CD8-positive, alpha-beta memory T cell (primary cell): ENCODE data around the gene AP5B1. TPM values are rescaled to one million over a fixed set of nuclear protein-coding genes. Genes with fewer than 3 reads are reported as not detected.
"Not testable (repeated sequence)": the region's sequence is repeated elsewhere in the genome, so short reads cannot be mapped to it uniquely, and the experiment has no call there.

Experiments
- CTCF ChIA-PET: fragments of 350-600 bp; sonication (Branson Sonifier 250); formaldehyde crosslinking; loops from one replicate; lab custom pipeline; 2021; ENCODE audit warnings: antibody characterized with exemption; lab: Charles Lee
- POLR2A ChIA-PET: fragments of 350-600 bp; sonication (Branson Sonifier 250); formaldehyde crosslinking; loops from one replicate; lab custom pipeline; 2021; ENCODE audit warnings: antibody characterized with exemption; lab: Charles Lee
- DNase-seq, 5 donors: peaks; one replicate each; pipeline versions ENCODE4 v3.0.0 to v3.0.0-alpha.2; 2020 to 2022; ENCODE audit warnings: mixed read lengths in 1 of 5
- H3K27ac ChIP-seq: one replicate; pipeline ENCODE4 v1.7.0; 2013; ENCODE audit warnings: low read depth, mild to moderate bottlenecking, low read length, moderate library complexity
- H3K27me3 ChIP-seq: 2 replicates; pipeline ENCODE4 v1.7.0; 2013; ENCODE audit warnings: low read length, mild to moderate bottlenecking; ENCODE audit not compliant: insufficient read depth, poor library complexity, severe bottlenecking
- H3K36me3 ChIP-seq: 2 replicates; pipeline ENCODE4 v1.7.0; 2013; ENCODE audit warnings: mild to moderate bottlenecking, low read length, moderate library complexity; ENCODE audit not compliant: insufficient read depth
- H3K4me1 ChIP-seq: 2 replicates; pipeline ENCODE4 v1.7.0; 2013; ENCODE audit warnings: mild to moderate bottlenecking, low read length, moderate library complexity; ENCODE audit not compliant: insufficient read depth
- H3K4me3 ChIP-seq: 2 replicates; pipeline ENCODE4 v1.7.0; 2013; ENCODE audit warnings: mild to moderate bottlenecking, low read length
- H3K9me3 ChIP-seq: 2 replicates; pipeline ENCODE4 v1.7.0; 2013; ENCODE audit warnings: mild to moderate bottlenecking, low read length
- H3K27ac Mint-ChIP-seq, 8 donors: one replicate each; pipeline ENCODE4 v1.8.0; 2020 to 2021; ENCODE audit warnings: mixed read lengths in 8 of 8, mild to moderate bottlenecking in 6 of 8, inconsistent platforms in 3 of 8, moderate library complexity in 3 of 8
- H3K27me3 Mint-ChIP-seq, 2 donors: one replicate each; pipeline ENCODE4 v1.8.0; 2020 to 2021; ENCODE audit warnings: mixed read lengths in 2 of 2, mild to moderate bottlenecking in 1 of 2, moderate library complexity in 1 of 2
- H3K36me3 Mint-ChIP-seq, 3 donors: one replicate each; pipeline ENCODE4 v1.8.0; 2020 to 2021; ENCODE audit warnings: mixed read lengths in 3 of 3, inconsistent platforms in 1 of 3, mild to moderate bottlenecking in 1 of 3
- H3K4me1 Mint-ChIP-seq, 3 donors: one replicate each; pipeline ENCODE4 v1.8.0; 2020 to 2021; ENCODE audit warnings: mixed read lengths in 3 of 3, inconsistent platforms in 1 of 3, mild to moderate bottlenecking in 1 of 3
- H3K4me3 Mint-ChIP-seq, 7 donors: one replicate each; pipeline ENCODE4 v1.8.0; 2020 to 2021; ENCODE audit warnings: mixed read lengths in 7 of 7, mild to moderate bottlenecking in 6 of 7, moderate library complexity in 4 of 7, inconsistent platforms in 2 of 7
- H3K9me3 Mint-ChIP-seq, 5 donors: one replicate each; pipeline ENCODE4 v1.8.0; 2020 to 2022; ENCODE audit warnings: mixed read lengths in 5 of 5, mild to moderate bottlenecking in 3 of 5, moderate library complexity in 2 of 5, inconsistent platforms in 1 of 5
- polyA plus RNA-seq: library from polyadenylated mRNA; unstranded; fragments of 300-500 nt; fragmentation: Illumina TruSeq; gene quantifications from one replicate; pipeline ENCODE4 v1.2.3, GENCODE V29; 2021
- total RNA-seq, 2 experiments: library from RNA; stranded (reverse); gene quantifications; one replicate each; pipeline ENCODE4 v1.2.3, GENCODE V29; 2021

AP5B1 gene
- total and polyA plus RNA-seq, 3 experiments from 2014 or later: 16.2 to 18.1 (median 17.4) TPM

DNA sequence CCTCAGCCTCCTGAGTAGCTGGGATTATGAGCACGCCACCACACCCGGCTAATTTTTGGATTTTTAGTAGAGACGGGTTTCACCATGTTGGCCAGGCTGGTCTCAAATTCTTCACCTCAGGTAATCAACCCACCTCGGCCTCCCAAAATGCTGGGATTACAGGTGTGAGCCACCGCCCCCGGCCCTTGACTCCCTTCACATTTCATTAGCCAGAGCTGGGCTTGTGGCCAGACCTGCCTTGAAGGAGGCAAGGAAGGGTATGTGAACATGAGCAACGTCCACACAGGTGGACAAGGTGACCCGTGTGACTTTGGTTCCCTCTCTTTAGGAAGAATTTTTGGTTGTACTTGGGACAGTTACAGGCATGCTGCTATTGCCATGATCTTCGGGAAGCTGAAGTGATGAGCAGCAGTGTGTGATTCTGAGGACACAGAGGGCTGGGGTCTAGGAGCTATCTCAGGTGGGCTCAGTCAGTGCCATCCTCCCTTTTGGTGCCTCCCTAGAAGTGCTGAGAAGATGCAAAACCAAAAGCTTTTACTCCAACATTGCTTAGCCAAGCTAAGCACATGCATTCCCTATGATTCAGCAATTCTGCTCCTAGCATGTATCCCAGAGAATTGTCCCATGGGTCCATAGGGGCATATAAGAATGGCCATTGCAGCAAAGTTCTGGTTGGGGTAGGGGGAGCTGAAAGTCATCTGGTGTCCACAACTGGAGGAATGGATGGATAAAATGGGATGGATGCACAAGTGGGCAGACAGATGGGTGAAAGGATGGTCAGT lies 6.1 kb downstream of the AP5B1 start:
- Histone ChIP-seq H3K9me3 (no peaks in the 10 kb centered on the region), H3K4me3 (no peak overlapping the region), H3K36me3 (no peaks in the 10 kb centered on the region), H3K4me1 (peaks cover 7% of the 10 kb centered on the region), H3K27ac (no peak overlapping the region), H3K27me3 (no peaks in the 10 kb centered on the region)
- Mint-ChIP-seq H3K27ac (peak overlapping the region in 2 of 8 donors; percentile 23 to 29), H3K4me3 (peak overlapping the region in 1 of 7 donors; percentile 9), H3K9me3 (no peaks in the 10 kb centered on the region), H3K36me3 (peaks cover 0 to 21% (median 0%) of the 10 kb centered on the region in 3 donors), H3K4me1 (peaks cover 3 to 29% (median 9%) of the 10 kb centered on the region in 3 donors), H3K27me3 (no peaks in the 10 kb centered on the region)
- POLR2A ChIA-PET: no interaction called here
- no peak for DNase-seq
- CTCF ChIA-PET: interaction anchor here (0.6 to 1.8 kb wide), 4 partner anchors 10 to 63 kb away, joined by 3 to 4 read pairs (median 3); partner anchors contain the start of gene KAT5

- Histone ChIP-seq H3K4me1 (no peaks in the 10 kb centered on the region), H3K9me3 (no peaks in the 10 kb centered on the region), H3K27ac (no peak overlapping the region), H3K27me3 (no peaks in the 10 kb centered on the region), H3K4me3 (no peak overlapping the region), H3K36me3 (no peaks in the 10 kb centered on the region)
- peaks cover 0 to 16% (median 0%) of the 10 kb centered on the region in 3 donors for H3K36me3 Mint-ChIP-seq
- no peaks in the 10 kb centered on the region for H3K27me3 Mint-ChIP-seq
- POLR2A ChIA-PET: no interaction called here
- H3K4me3 Mint-ChIP-seq: no peak overlapping the region
- DNase-seq: no peak
- CTCF ChIA-PET: interaction anchor here (1.3 to 1.8 kb wide), 3 partner anchors 10 to 44 kb away, joined by 3 to 9 read pairs (median 4); no protein-coding TSS in a partner anchor
- peaks cover 5 to 23% (median 9%) of the 10 kb centered on the region in 3 donors for H3K4me1 Mint-ChIP-seq
- no peak overlapping the region for H3K27ac Mint-ChIP-seq
- H3K9me3 Mint-ChIP-seq: no peaks in the 10 kb centered on the region
Observed at GRCh38 chr11:65773784-65774411, 6.9 kb downstream of the AP5B1 start.

DNA sequence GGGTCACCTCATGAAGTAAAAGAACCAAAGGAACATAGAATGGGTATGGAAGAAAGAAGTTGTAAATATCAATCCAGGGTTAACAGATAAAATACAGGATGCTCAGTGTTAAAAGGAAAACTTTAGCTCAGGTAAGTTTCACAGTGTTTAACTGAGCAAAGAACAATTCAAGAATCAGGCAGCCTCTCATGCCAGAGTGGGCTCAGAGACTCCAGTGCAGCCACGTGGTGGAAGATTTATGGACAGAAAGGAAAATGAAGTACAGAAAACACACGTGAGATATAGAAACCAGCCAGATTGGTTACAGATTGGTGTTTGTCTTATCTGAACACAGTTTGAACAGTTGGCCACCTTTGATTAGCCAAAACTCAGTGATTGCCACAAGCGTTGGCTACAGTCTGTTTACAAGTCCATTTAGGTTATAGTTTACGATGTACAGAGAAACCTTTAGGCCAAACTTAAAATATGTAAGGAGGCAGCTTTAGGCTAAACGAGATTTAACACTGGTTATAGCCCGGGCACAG lies 9.1 kb downstream of the AP5B1 start:
- Histone ChIP-seq H3K9me3 (no peaks in the 10 kb centered on the region), H3K4me3 (no peak overlapping the region), H3K36me3 (no peaks in the 10 kb centered on the region), H3K27me3 (no peaks in the 10 kb centered on the region), H3K27ac (no peak overlapping the region), H3K4me1 (no peaks in the 10 kb centered on the region)
- Mint-ChIP-seq H3K4me1 (peaks cover 5 to 7% (median 6%) of the 10 kb centered on the region in 3 donors), H3K9me3 (no peaks in the 10 kb centered on the region), H3K4me3 (no peak overlapping the region), H3K27ac (no peak overlapping the region), H3K27me3 (no peaks in the 10 kb centered on the region), H3K36me3 (peaks cover 0 to 2% (median 0%) of the 10 kb centered on the region in 3 donors)
- ChIA-PET CTCF (interaction anchor here (1.3 to 3.0 kb wide), 3 partner anchors 8 to 113 kb away, joined by 3 to 23 read pairs (median 20); partner anchors contain the start of gene KAT5), POLR2A (no interaction called here)
- DNase-seq: no peak

GRCh38 chr11:65770951-65771567 lies 9.7 kb downstream of the AP5B1 start:
- peaks cover 5 to 7% (median 5%) of the 10 kb centered on the region in 3 donors for H3K4me1 Mint-ChIP-seq

DNA sequence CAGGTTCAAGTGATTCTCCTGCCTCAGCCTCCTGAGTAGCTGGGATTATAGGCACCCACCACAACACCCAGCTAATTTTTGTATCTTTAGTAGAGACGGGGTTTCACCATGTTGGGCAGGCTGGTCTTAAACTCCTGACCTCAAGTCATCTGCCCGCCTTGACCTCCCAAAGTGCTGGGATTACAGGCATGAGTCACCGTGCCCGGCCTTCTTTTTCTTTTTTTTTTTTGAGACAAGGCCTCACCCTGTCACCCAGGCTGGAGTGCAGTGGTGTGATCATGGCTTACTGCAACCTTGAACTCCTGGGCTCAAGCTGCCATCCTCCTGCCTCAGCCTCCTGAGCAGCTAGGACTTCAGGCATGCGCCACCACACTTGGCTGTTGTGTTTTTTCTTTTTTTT lies 13.0 kb downstream of the AP5B1 start:
- H3K9me3 Mint-ChIP-seq, H3K27ac Mint-ChIP-seq, H3K4me3 ChIP-seq, POLR2A ChIA-PET, H3K9me3 ChIP-seq, H3K27ac ChIP-seq, H3K27me3 ChIP-seq, H3K4me1 ChIP-seq, H3K36me3 Mint-ChIP-seq, H3K36me3 ChIP-seq, DNase-seq, H3K4me1 Mint-ChIP-seq, H3K4me3 Mint-ChIP-seq, H3K27me3 Mint-ChIP-seq: not testable (repeated sequence)
- CTCF ChIA-PET: interaction anchor here (1.1 to 1.4 kb wide), 2 partner anchors 12 to 56 kb away, joined by 3 to 5 read pairs; partner anchors contain the start of gene KAT5

More at GRCh38 chr11:65770951-65771567, 9.7 kb downstream of the AP5B1 start:
- Histone ChIP-seq H3K4me3 (no peak overlapping the region), H3K36me3 (no peaks in the 10 kb centered on the region), H3K9me3 (no peaks in the 10 kb centered on the region), H3K4me1 (no peaks in the 10 kb centered on the region), H3K27me3 (no peaks in the 10 kb centered on the region), H3K27ac (no peak overlapping the region)
- Mint-ChIP-seq H3K27me3 (no peaks in the 10 kb centered on the region), H3K36me3 (no peaks in the 10 kb centered on the region), H3K9me3 (no peaks in the 10 kb centered on the region), H3K4me3 (no peak overlapping the region), H3K27ac (no peak overlapping the region)
- POLR2A ChIA-PET: no interaction called here
- CTCF ChIA-PET: interaction anchor here (0.9 to 3.0 kb wide), 8 partner anchors 8 to 231 kb away, joined by 3 to 23 read pairs (median 4); partner anchors contain the start of gene KAT5
- DNase-seq: no peak

DNA sequence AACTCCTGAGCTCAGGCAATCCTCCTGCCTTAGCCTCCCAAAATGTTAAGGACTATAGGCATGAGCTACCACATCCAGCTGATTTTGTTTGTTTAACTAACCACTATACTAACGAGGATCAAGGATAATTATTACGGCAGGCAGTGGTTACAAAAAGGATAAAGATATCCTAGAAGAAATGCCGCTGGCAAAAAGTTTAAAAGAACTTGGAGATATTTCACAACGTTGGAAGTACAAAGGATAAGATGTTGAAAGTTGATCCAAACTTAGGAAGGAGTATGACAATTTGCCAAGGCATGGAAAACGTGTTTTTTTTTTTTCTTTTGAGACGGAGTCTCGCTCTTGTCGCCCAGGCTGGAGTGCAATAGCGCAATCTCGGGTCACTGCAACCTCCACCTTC lies 13.4 kb downstream of the AP5B1 start:
- Histone ChIP-seq H3K4me3 (no peak overlapping the region), H3K9me3 (no peaks in the 10 kb centered on the region), H3K27me3 (no peaks in the 10 kb centered on the region), H3K36me3 (no peaks in the 10 kb centered on the region), H3K4me1 (no peaks in the 10 kb centered on the region), H3K27ac (no peak overlapping the region)
- no peaks in the 10 kb centered on the region for H3K27me3 Mint-ChIP-seq
- no peak for DNase-seq
- ChIA-PET CTCF (interaction anchor here (1.1 to 1.4 kb wide), 3 partner anchors 12 to 142 kb away, joined by 3 to 5 read pairs (median 3); partner anchors contain the start of gene KAT5), POLR2A (no interaction called here)
- H3K4me3 Mint-ChIP-seq: no peak overlapping the region
- H3K27ac Mint-ChIP-seq: no peak overlapping the region
- no peaks in the 10 kb centered on the region for H3K36me3 Mint-ChIP-seq
- H3K4me1 Mint-ChIP-seq: peaks cover 3 to 5% (median 4%) of the 10 kb centered on the region in 3 donors
- no peaks in the 10 kb centered on the region for H3K9me3 Mint-ChIP-seq

DNA sequence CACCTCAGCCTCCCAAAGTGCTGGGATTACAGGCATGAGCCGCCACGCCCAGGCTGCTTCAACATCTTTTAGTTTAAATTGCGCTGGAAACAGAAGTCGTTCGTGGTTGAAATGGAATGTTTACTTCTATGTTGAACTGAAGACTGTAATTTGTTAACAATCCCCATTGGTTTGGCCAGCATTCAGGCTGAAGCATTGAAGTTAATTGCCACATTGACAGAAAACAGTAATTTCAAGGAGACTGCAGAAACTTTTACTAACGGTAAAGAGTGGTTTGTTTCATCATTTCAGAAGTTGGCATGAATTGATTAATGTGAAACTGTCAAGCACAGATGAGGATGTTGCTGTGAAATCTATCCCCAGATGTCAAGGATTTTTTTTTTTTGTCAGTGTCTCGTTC lies 14.2 kb downstream of the AP5B1 start:
- ChIA-PET POLR2A (no interaction called here), CTCF (interaction anchor here (1.4 to 2.4 kb wide), 2 partner anchors 55 to 141 kb away, joined by 3 to 6 read pairs; partner anchors contain the start of gene KAT5)
- peaks cover 0 to 2% of the 10 kb centered on the region in 2 donors for H3K27me3 Mint-ChIP-seq
- no peak overlapping the region for H3K4me3 ChIP-seq
- H3K36me3 ChIP-seq: no peaks in the 10 kb centered on the region
- no peaks in the 10 kb centered on the region for H3K36me3 Mint-ChIP-seq
- no peaks in the 10 kb centered on the region for H3K27me3 ChIP-seq
- H3K4me1 Mint-ChIP-seq: peaks cover 3 to 5% (median 4%) of the 10 kb centered on the region in 3 donors
- no peaks in the 10 kb centered on the region for H3K4me1 ChIP-seq
- no peak for DNase-seq
- no peaks in the 10 kb centered on the region for H3K9me3 ChIP-seq
- no peak overlapping the region for H3K4me3 Mint-ChIP-seq
- no peak overlapping the region for H3K27ac ChIP-seq
- no peaks in the 10 kb centered on the region for H3K9me3 Mint-ChIP-seq
- no peak overlapping the region for H3K27ac Mint-ChIP-seq
